Measurements from ENCODE around the gene IFNA17.
"Not testable (repeated sequence)": the region's sequence is repeated elsewhere in the genome, so short reads cannot be mapped to it uniquely, and the experiment has no call there.

Gene IFNA17

GRCh38 chr9:21210311-21210710 lies 17.7 kb downstream of the IFNA17 start:
- DNase-seq, result no peak

- DNase-seq, result not testable (repeated sequence)
Measured at GRCh38 chr9:21207043-21207442, 21.0 kb downstream of the IFNA17 start, which contains the start of gene IFNA10. TSS of gene IFNA10 (minus strand) at chr9:21207143. CDS start at chr9:21207097, 46 bp downstream.

- DNase-seq, result no peak
Measured at GRCh38 chr9:21205204-21205603, 22.8 kb downstream of the IFNA17 start.

GRCh38 chr9:21202105-21202504 lies 25.9 kb downstream of the IFNA17 start, which contains the start of gene IFNA7:
TSS of gene IFNA7 (minus strand) at chr9:21202205. CDS start at chr9:21202165, 40 bp downstream.
- not testable (repeated sequence) for DNase-seq

- DNase-seq, result not testable (repeated sequence)
Measured at GRCh38 chr9:21194867-21195776, 32.9 kb downstream of the IFNA17 start.

- DNase-seq, result not testable (repeated sequence)
Measured at GRCh38 chr9:21187487-21187886, 40.5 kb downstream of the IFNA17 start, which contains the start of gene IFNA4. TSS of gene IFNA4 (minus strand) at chr9:21187587. CDS start at chr9:21187531, 56 bp downstream.

- DNase-seq, result not testable (repeated sequence)
Measured at GRCh38 chr9:21182810-21183736, 44.9 kb downstream of the IFNA17 start.

Data from 8988T (cell line).